Stimulated activated CD8-positive, alpha-beta memory T cell treated with anti-CD3 and anti-CD28 coated beads, Interleukin-15, amount 100 ng/mL, for 1 hour (primary cell): ENCODE results near the gene GPR63.

ENCODE experiments used
- DNase-seq: peaks from one replicate; pipeline ENCODE4 v3.0.0-alpha.2; 2020; ENCODE audit warnings: low read depth

GPR63 gene

DNA sequence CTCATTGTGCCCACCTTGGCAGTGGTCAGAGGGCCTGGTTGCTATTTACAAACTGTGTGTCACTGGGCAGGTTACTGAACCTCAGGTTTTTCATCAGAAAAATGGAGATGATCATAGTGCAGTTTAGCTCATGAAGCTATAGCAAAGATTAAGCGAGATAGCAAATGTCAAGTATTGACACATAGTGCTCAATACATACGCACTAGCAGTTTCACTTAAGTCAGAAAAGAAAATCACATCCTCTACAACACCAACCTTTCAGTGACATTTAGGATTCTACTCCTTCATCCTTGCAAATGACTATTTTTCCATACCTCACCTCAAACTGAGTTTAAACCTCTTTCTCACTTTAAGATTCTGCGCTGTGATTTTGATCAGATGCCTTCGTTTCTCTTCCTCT lies 16.2 kb downstream of the GPR63 start:
- DNase-seq, result no peak

DNA sequence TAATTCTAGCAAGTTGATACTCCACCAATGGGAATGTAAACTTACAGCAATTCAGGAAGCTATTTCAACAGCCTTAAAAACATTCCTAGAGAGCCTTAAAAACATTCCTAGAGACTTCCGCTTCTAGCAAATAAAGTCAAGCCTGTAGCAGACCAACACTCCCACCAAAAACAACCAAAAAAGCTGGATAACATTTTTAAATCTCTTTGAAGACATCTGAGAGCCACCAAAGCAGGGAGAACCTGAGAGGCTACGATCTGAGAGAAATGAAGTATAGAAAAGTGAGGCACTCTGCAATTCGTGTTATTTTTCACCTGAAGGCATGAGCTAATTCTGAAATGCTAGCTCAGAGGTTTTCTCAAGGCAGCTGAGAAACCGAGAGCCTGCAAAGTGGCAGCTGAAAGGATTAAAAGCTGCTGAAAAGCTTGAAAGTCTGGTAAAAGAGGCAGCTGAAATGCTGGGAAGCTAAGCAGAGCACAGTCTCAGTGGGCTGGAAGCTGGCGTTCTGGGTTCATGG lies 20.9 kb downstream of the GPR63 start:
- DNase-seq, result no peak

DNA sequence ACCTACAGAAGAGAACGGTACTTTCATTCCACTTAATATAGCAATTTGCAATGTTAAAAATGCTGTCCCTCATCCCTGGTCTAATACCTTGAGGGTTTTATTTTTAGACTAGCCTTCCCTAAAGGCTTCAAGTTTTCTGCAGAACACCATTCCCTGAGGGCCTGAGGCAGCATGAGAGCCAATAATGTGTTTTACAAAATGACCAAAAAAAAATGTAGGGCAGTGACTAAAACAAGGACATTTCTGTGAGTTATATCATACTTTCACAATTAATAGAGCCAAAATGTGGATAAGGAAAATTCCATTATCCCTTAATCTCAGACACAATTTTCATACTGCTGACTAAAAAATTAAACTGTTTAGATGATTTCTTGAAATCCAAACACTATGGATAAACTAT lies 22.7 kb downstream of the GPR63 start:
- DNase-seq, result no peak

- DNase-seq, result no peak
These were observed 25.1 kb downstream of the GPR63 start for GRCh38 chr6:96812077-96812703.

- DNase-seq, result no peak
These were observed 25.6 kb downstream of the GPR63 start for GRCh38 chr6:96811670-96812069.

GRCh38 chr6:96811136-96811535 lies 26.1 kb downstream of the GPR63 start:
- DNase-seq, result no peak

DNA sequence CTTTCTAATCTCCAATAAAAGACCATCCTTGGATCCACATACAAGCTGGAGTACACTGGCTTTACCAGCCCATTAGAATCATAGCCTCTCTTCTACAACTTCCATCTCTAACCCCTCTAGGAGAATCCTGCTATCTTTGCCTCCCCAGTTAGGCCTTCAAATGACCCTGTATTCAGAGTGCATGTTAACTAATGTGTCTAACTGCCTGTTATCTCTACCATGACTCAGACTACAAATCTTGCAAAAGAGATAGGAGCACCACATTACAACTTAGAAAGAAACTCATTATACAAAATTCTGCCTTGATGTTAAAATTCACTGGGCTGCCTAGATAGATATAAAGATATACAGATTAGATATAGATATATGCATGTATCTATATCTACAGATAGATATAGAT lies 28.2 kb downstream of the GPR63 start:
- DNase-seq, result no peak

DNA sequence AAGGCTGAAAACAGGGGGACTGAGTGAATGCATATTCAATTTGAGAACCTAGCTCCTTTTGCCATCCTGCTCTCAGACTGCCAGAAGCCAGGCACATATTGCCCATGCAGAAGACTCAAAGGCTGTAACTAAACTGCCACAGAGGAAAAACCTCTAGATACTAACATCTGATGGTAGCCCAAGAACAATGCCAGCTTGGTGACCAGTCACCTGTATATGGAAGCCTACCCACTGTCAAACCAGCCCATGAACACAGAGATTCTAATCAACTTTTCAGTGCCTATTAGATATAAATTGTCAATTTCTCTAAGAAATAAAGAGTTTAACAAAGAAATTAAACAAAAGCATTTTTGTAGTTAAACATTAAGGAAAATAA lies 34.2 kb downstream of the GPR63 start:
- no peak for DNase-seq

GRCh38 chr6:96795481-96795880 lies 41.8 kb downstream of the GPR63 start:
- DNase-seq, result no peak

DNA sequence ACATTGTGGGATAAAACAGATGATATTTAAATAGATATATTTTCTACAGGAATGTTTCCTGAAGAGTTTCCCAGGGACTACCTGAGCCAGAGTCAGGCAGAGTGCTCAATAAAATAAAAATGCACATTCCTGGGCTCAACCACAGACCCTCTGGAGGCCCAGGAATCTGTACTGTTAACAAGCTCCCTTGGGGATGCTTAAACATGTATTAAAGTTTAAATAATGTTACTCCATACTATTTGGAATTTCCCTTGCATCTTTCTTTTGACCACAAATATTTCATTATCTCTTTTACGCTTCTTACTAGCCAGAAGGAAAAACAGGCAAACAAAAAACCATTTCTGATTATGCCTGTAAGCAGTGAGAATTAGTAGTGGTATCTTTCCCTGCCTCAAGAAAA lies 42.3 kb downstream of the GPR63 start:
- DNase-seq, result no peak

DNA sequence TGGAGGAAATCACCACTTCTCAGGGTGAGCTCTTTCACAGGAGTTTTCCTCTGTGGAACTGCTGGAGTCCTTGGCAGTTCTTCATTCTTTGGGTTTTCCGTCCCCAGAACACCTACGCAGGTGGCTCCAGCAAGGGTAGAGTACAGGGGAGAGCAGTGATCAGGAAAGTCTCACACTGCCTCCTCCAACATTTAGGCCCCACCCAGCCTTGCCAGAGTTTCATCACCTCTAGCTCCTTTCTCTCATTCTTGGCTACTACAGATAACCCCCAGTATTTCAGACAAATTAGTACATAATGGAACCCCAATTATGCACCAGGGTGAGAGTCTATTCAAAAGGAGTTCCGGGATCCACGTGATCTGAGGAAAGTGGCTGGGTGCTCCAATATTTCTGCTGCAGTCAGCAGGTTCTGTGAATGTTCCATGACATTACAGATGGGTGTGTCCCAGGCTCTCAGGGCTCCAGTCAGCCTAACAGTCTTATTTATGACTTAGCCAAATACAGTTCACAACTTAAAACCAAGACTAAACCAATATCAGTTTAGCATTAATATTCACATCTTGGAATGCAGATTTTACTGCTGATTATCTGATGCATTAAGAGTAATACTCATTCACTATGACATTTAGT lies 44.6 kb downstream of the GPR63 start:
- DNase-seq, result no peak

- DNase-seq, result no peak
These were observed 47.4 kb downstream of the GPR63 start for GRCh38 chr6:96789871-96790270.

GRCh38 chr6:96787846-96788580 lies 49.3 kb downstream of the GPR63 start:
- no peak for DNase-seq

- no peak for DNase-seq
These were observed 50.9 kb downstream of the GPR63 start for GRCh38 chr6:96786336-96786735.

GRCh38 chr6:96784650-96785049 lies 52.6 kb downstream of the GPR63 start:
- DNase-seq, result no peak

DNA sequence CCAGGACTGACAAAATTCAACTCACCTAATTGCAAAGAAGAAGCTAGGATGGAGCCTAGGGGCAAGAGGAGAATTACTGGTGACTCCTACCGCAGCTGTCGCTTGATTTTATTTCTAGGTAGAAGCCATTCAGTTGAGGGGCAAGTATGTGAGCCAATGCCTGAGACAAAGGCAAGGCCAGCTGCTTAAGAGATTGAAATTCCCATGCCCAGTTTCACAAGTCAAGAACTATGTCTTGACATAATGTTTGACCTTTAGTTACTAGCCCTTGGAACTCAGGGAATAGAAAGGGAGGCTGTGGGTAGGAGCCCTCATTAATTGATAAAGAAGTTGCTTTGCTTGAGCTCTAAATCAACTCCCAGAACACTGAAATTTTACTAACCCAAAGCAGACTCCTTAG lies 54.0 kb downstream of the GPR63 start:
- DNase-seq, result no peak

GRCh38 chr6:96781557-96781956 lies 55.7 kb downstream of the GPR63 start:
- DNase-seq, result no peak

- no peak for DNase-seq
These were observed 60.2 kb downstream of the GPR63 start for GRCh38 chr6:96777113-96777512.

DNA sequence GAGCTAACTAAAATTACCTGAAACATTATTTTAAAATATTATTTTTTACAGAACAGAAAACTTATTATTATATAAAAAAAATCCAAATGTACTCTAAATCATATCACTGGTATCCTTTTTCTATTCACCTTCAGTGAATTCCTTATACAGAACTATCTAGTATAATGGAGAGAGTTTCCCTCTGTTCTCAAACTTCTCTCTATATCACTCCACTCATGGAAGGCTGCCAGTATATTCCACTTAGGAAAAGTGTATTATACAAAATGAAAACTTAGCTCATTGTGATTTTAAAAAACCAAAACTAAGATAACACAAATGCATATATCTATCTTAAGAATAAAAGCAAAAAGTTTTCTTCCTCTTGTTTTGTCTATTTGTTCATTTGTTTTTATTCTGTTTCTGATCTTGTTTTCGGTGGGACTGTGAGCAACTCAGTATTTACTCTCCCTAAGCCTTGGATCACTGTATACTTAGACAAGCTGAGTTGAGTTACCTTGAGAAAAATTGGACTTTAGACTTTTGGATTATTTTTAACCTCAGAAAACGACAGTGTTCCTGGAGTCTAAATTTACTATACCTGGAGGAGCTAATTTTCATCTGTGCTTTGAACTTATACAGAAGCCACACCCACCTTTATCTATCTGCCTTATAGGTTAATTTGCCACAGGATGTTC lies 61.4 kb downstream of the GPR63 start:
- DNase-seq, result no peak

- DNase-seq, result no peak
These were observed 70.5 kb downstream of the GPR63 start for GRCh38 chr6:96766769-96767168.

DNA sequence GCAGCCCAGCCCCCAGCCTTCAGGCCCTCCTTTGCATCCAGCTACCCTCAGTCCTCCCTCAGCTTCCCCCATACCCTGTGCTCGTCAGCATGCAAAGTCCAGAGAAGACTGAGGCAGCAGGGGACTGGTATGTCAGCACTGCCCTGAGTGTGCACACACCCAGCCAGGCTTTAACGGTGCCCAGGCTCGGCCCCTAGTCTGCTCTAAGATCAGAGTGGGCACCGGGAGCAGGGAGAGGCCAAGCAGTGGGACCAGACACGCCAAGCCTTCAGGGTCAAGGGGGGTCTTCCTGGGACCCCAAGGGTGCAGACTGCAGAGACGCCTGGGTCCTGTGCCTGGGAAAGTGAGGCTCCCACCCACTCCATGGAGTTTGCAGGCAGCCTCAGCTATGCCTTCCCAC lies 74.7 kb downstream of the GPR63 start:
- no peak for DNase-seq

DNA sequence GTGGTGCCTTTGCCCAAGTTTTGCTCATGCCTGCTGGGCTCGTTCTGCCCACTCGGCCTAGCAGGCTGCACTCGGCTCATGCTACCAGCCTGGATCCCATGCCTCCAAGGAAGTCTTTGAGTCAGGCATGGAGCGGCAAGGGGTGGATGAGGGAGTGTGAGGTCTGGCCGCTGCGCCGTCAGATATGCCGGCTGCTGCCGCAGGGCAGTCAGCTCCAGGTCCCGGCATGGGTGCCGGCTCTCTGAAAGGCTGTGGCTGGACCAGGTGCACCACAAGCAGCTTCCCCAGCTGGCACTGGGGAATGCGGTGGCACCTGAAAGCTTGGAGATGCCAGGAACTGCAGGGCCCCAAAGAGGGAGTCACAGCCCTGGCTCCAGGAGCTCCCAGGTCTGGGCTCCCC lies 75.5 kb downstream of the GPR63 start:
- no peak for DNase-seq

DNA sequence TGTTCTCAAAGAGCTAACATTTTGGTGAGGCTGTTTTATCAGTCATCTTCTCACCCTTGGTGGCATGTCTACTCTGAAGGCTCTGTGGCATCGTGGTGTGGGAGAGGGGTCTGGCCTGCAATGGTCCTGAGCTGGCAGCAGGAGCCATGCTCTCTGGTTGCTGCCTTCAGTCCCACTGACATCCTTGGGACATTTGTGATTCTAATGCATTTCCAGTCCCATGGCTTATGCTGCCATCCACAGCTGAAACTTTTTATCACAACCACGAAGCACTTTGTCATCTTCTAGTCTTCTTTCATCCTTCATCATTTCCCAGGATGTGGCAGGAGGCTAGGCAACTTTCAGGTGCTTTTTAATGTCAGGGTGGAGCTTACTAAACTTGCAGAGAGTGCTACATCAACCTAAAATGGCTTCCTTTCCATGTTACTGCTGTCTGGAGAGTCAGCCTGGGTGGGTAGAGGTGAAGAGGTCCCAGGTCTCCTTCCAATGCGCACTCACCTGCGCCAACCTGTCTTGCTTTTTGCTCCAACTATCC lies 77.1 kb downstream of the GPR63 start:
- no peak for DNase-seq
